Measurements from ENCODE around the gene IFIH1.

Gene IFIH1

DNA sequence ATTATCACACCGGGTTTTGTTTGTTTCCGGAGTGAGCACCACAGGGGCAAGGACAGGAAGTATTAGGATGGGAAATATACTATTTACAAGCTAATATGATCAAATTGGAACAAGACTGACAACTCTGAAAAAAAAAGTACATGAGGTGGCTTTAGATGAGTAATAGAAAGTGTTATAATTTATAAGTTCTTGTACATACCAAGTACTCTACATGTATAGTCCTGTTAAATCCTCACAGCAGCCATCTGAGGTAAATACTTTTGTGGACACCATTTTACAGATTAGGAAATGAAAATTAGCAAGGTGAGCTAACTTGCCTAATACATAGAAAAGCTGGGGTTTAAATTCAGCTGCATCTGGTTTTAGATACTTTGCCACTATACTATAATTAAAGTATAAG lies 86.5 kb downstream of the IFIH1 start:
- H3K4me3 ChIP-seq (ENCODE audit: low read depth, low read length): no peak overlapping the region
- no peak for DNase-seq (ENCODE audit: low read depth)

DNA sequence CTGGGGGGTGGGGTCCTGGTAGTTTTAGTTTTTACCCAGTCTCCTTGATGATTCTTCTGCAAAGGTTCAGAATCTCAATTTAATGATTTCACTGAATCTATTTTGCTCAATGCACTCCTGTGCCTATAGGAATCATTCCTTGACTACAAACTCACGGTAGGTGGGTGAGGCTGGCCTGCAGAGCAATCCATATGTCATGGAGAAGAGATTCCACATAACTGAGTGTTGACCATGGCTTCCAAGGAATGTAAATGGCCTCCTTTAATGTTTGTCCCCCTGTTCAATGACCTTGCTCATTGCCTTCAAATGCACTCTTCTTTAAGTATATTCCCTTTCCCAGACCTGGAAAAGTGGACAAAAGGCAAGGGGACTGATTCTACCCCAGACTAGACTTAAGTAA lies 87.7 kb downstream of the IFIH1 start:
- no peak overlapping the region for H3K4me3 ChIP-seq (ENCODE audit: low read depth, low read length)
- TF ChIP-seq, protein P1, sequence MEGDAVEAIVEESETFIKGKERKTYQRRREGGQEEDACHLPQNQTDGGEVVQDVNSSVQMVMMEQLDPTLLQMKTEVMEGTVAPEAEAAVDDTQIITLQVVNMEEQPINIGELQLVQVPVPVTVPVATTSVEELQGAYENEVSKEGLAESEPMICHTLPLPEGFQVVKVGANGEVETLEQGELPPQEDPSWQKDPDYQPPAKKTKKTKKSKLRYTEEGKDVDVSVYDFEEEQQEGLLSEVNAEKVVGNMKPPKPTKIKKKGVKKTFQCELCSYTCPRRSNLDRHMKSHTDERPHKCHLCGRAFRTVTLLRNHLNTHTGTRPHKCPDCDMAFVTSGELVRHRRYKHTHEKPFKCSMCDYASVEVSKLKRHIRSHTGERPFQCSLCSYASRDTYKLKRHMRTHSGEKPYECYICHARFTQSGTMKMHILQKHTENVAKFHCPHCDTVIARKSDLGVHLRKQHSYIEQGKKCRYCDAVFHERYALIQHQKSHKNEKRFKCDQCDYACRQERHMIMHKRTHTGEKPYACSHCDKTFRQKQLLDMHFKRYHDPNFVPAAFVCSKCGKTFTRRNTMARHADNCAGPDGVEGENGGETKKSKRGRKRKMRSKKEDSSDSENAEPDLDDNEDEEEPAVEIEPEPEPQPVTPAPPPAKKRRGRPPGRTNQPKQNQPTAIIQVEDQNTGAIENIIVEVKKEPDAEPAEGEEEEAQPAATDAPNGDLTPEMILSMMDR (IDR thresholded peaks at IDR 0.05; ENCODE audit: insufficient read depth, low read depth, low read length, missing control alignments): no peak
- DNase-seq (ENCODE audit: low read depth): no peak

More for the DNA sequence above, 86.5 kb downstream of the IFIH1 start:
- TF ChIP-seq, protein P1 (IDR thresholded peaks at IDR 0.05; ENCODE audit: insufficient read depth, low read depth, low read length, missing control alignments): no peak

DNA sequence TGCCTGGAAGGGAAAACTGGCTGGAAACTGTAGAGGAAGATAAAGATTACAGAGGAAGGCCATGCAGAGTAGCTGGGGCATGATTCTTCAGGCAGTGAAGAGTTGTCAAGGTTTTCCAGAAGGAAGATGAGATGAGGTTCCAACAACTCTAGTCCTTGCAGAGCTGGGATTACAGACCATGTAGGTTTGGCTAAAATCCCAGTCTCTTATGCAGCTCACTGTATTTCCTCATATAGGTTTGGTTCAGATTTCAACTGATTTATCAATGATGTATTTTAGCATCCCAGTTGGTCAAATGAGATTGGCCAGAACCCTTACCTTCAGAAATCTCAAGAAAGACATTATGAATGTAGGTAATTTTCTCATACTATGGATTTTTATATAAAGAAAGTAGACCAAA lies 91.6 kb downstream of the IFIH1 start:
- no peak overlapping the region for H3K4me3 ChIP-seq (ENCODE audit: low read depth, low read length)
- TF ChIP-seq, protein P1 (IDR thresholded peaks at IDR 0.05; ENCODE audit: insufficient read depth, low read depth, low read length, missing control alignments): no peak
- DNase-seq (ENCODE audit: low read depth): no peak

DNA sequence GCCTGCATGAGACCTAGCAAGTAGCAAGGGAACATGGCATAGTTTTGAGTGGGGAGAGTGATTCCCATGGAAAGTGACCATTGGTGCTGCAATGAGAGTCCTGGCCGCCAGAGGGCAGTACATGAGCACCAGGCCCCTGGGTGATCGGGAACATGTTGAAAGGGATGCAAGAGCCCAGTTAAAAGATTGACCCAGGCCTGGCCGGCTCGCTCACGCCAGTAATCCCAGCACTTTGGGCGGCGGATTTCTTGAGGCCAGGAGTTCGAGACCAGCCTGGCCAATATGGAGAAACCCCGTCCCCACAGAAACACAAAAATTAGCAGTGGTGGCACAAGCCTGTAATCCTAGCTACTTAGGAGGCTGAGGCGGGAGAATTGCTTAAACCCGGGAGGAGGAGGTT lies 97.4 kb downstream of the IFIH1 start:
- H3K4me3 ChIP-seq (ENCODE audit: low read depth, low read length): no peak overlapping the region
- peak; percentile 68 for DNase-seq (ENCODE audit: low read depth)
- TF ChIP-seq, protein P1 (IDR thresholded peaks at IDR 0.05; ENCODE audit: insufficient read depth, low read depth, low read length, missing control alignments): peak; percentile 93

DNA sequence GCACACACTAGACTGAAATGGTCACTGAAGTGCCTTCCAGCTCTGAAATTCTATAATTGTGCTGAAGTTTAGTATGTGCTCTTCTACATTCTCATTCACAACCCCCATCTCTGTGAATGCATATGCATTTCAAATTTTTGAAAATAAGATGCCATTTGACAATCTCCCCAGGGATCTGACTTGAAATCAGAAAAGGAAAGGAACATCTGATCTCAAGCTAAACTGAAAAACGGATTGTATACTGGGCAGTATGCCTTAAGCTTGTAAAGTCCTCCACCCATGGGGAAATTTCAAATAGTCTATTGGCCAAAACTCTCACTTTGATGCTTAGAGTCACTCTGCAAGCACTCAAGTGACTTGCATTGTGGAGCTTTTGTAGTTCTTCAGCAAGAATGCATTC lies 98.1 kb downstream of the IFIH1 start:
- TF ChIP-seq, protein P1 (IDR thresholded peaks at IDR 0.05; ENCODE audit: insufficient read depth, low read depth, low read length, missing control alignments): no peak
- H3K4me3 ChIP-seq (ENCODE audit: low read depth, low read length): no peak overlapping the region
- no peak for DNase-seq (ENCODE audit: low read depth)

DNA sequence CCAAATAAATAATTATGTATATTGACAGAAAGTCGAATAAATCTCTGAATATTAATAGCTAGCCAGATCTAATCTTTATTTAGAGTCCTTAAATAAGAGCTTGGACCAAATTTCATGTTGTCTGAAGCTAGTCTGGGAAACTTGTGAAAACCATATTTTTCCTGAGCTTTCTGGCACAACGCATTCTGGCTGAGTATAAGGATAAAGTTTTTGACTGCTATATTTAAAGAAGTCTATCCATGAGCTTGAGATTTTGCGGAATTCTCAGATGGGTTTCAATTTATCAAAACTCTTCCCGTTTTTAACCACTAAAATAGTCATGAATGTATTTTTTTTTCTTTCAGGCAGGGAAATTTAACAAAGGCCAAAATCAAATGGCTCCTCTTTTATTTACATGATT lies 99.1 kb downstream of the IFIH1 start:
- H3K4me3 ChIP-seq (ENCODE audit: low read depth, low read length): no peak overlapping the region
- TF ChIP-seq, protein P1 (IDR thresholded peaks at IDR 0.05; ENCODE audit: insufficient read depth, low read depth, low read length, missing control alignments): no peak
- DNase-seq (ENCODE audit: low read depth): no peak

DNA sequence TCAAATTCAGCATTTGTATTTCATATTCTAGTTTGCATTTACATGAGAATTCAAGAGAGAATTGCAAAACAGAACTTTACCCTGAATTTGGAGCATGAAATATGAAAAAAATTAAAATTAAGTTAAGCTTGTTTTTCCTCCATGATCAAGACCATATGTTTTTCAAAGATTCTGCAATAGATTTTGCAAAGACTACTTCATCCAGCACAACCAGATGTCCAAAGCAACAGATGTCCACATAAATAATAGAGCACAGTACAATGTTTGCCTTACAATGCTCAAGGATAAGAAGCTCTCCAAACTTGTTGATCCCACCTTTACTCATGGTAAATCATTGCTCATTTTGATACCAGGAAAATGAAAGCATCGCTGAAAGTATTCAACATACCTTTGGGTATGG lies 100.9 kb downstream of the IFIH1 start:
- DNase-seq (ENCODE audit: low read depth): no peak
- H3K4me3 ChIP-seq (ENCODE audit: low read depth, low read length): no peak overlapping the region
- TF ChIP-seq, protein P1 (IDR thresholded peaks at IDR 0.05; ENCODE audit: insufficient read depth, low read depth, low read length, missing control alignments): no peak
